GM18517 (cell line): ENCODE measurements around the gene NTN1.

ENCODE experiments used
- ATAC-seq: cut with Tn5 transposase; IDR thresholded peaks from one replicate; pipeline ENCODE4 v1.9.1; 2021; ENCODE audit warnings: mild to moderate bottlenecking, moderate library complexity; ENCODE audit not compliant: unreplicated experiment

The NTN1 gene

DNA sequence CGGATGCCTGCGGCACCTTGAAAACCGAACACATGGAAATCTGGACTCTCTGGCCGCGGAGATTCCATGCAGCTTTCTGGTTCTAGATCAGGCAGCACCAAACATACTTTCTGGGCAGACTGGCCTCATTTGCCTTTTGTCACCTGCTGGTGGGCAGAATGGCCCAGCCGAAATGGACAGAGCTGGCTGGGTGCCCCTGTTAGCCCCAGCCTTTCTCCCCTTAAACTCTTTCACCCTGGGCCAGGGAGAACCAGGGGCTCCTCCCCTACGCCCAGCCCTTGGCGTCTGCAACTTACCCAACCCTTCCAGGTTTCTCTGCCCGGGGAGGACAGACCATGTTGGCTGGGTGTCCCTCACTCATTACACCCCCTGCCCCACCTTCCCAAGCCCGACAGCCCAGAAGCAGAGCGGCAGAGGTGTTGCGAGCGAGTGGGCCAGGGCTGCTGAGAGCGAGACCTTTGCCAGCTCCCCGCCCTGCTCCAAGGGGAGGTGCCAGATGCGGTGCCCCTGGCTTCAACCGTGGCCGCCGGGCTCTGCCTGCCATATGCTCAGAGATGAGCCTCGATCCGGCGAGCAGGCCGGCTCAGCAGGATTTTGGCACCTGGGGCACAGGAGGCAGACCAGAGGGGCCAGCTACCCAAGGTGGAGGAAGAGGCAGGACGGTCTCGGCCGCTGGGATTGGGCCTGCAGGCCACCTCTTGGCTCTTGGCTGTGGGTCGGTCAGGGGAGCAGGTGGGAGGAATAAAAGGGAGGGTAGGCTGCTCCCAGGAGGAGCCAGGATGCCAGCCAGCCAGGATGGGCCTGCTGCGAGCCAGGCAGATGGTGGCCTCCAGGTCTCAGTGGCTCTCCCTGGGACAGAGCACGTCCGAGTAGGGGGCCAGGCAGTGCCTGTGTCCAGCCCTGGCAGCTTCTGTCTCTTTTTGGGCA is 191.3 kb downstream of the NTN1 start:
- no peak for ATAC-seq

DNA sequence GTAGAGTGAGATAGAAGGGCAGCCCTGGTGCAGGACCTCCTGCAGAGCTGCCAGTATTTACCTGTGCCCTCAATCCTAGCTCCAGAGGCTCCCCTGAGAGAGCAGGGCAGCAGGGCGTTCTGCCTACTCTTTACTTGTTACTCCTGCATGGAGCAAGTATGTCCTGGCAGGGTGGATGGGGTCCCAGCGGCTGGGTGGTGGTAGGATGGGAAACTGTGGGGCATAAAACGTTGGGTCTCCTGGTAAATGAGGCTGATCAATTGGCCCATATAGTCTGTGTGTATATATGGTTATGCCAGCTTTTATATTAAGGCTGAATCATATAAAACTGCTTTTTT is 192.0 kb downstream of the NTN1 start:
- no peak for ATAC-seq

DNA sequence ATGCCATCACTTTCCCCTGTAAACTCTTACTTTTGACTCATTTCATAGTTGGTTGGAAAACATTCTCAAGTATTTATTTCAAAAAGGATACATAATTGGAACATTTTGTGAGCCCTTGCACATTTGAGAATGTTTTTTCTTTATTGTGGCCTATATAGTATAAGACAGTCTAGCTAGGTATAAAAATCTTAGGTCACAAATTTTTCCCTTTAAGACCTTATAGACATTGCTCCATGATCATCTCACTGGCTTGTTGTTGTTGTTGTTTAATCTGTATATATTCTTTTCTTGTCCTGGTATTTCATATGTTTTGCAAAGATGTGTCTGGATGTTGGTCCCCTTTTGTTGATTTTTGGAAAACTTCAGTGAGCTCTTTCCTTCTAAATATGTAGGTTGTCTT is 194.2 kb downstream of the NTN1 start:
- no peak for ATAC-seq

DNA sequence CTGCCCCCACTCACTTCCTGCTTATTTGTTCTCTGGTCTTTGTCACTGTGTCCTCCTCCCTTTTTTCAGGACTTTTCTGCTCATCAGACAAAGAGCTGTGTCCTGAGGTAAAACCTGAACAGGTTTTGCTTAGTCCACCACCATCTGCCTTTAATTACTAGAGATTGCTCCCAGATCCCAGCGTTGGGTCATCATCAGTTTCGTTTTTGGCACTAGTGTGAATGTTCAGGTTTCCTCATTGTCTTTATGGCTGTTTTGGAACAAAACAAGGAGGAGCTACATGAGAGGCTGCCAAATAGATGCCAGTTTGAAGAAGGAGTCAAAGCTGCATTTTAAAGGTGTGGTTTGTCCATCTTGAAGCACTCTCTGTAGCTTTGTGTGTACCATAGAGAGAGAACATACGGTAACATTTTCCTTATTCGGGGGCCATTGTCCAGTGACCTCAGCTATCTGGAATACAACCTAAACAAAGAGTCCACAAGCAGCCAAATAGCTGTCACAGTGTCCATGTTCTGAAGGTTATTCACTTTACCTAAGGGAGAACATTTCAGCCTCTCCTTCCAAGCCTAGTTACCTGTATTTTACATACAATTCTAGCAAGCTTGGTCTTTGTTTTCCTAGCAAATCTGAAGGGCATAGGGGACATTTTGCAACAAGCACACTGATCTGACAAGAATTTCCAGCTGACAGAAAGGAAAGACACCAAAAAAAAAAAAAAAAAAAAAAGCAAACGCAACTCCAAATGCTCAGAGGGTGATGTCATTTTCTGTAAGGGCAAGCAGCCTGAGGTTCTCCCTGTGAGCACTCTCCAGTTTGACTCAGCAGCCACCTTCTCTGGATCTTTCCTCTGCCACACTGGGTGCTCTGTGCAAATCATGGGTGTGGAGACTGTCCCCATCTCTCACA is 196.1 kb downstream of the NTN1 start:
- ATAC-seq = no peak

DNA sequence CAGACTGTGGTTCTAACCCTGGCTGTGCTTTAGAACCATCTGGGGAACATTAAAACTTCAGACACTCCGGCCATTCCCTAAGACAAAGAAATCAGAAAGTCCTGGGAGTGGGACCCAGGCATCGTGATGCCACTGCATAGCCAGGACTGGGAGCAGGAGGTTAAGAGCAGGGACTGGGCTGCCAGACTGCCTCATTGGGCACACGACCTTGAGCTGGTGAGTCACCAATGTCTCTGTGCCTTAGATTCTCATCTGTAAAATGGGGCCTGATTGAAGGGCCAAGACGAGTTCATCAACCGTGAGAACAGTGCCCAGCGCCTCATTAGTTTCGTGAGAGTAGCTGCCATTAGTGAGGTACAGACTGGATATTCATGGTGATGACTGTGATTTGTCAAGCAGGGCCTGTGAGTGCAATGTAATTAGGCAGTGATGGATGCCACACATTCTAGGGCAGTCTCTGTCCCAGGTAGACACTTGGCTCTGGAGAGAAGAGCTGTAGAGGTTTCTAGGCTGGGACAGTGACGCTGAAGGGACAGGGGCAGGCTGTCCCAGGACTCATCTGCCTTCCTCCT is 196.8 kb downstream of the NTN1 start:
- no peak for ATAC-seq

DNA sequence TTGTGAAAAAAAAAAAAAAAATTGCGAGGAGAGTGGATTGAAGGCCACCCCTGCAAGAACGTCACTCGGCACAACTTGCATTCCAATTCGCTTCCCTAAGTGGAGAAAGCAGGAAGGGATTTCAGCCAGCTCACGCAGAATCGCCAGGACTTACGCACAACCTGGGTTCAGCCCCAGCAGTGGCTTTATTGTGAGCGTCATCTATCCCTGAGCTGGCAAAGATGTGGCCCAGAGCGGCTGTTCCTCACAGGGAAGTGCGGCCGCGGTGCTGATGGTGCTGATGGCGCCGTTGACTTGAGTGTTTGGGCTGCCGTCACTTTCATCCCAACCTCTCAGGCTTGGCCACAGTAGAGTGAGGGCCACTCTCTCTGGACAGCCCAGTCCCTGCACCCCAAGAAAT is 197.6 kb downstream of the NTN1 start:
- no peak for ATAC-seq

DNA sequence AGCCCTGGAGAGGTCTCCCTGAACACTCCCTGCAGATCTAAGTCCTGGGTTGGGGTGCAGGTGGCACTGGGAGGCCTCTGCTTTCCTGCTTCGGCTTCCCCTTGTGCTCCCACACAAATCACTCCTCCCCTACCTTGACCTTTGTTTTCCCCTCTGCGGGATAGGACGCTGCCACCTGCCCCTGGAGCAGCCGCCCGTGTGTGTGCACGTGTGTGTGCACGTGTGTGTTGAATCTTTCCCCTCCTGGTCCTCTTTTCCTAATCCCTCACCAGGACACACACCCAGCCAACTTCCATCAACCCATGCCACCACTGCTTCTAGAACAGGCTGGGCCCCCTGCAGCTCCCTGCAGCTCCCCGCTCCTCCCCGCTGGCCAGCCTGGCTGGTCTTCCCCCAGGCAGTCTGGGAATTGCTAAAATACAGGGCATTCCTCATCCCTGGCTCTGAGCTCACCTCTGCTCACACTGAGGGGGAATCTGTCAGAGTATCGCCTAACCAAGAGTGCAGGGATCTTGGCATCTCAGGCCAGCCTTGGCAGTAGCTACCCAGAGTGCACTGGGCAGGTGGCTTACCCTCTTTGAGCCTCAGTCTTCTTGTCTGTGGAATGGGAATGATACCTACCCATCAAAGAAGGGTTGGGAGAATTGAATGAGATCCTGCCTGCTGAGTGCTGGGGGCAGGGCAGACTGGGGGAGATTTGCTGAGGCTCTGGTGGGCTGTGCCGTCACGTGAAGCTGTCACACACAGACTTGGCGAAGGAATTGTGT is 198.5 kb downstream of the NTN1 start:
- no peak for ATAC-seq

DNA sequence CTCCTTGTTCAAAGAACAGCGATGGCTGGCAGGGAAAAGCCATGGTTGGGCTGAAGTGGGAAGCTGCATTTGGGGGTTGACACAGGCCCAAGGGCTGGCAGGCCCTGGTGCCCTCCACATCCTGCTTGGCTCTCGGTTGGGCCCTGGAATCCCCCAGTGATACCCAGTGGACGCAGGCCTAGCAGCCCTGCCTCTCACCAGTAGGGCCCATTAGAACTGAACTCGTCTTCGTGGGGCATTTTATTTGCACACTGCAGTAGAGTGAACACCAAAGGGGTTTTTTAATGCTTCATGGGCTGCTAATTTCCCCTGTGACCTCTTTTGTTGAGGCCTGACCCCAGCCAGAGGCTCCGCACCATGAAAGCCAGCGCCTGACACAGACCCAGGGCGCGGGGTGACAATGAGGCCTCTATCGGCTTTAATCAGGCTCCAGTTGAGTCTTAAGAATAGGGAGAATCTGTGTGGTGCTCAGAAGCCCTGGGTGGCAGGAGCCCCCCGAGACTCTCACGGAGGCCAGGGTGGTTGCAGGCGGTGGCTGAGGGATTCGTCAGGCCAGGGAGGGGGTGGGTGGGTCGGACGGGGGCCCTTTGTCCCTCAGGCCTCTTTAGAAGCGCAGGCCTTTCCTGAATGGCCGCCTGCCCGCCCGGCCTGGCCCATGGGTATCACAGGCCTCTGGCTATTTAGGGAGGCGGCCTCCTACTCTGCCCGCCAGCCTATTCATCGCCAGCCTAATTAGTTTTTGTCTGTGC is 199.3 kb downstream of the NTN1 start:
- no peak for ATAC-seq

DNA sequence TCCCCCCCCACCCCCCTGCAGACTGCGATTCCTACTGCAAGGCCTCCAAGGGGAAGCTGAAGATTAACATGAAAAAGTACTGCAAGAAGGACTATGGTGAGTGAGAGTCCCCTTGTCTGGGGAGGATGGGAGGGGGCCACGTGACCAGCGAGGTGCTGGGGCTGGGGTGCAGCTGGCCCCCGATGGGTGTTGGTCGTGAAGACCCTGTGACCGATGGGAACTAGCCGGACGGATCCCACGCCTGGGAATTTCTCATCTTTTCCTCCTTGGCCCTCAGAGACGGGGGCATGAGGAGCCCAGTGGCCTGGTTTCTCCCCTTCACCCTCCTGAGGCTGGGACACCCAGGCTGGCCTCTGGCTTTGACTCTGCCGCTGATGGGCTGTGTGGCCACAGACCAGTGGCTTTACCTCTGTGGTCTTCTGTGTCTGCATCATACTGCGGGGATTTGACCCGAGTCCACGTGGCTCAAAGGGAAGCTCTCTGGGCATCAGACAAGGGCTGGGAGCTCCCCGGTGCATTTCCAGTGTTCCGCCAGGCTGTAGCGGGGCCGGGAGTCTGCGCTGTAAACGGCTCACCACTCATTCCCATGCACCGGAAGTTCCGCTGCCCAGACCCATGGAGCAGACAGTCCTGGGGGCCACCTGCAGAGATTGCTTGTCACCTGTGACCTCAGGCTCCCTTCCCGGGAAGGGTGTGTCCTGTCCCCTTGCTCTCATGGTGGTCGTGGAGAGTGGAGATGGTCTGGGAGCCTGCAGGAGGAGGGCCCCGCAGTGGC is 200.0 kb downstream of the NTN1 start:
- ATAC-seq = no peak

DNA sequence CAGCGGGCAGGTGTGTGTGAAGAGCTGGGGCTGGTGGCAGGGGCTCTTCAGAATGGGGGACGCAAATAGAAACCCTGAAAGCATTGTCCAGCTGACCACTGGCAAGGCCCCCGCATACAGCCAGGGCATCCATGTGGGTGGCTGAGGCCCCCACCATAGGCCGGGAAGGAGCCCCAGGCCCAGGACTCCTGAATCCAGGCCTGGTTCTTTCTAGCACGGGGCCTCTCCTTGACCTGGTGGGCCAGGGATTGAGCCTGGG is 200.5 kb downstream of the NTN1 start:
- ATAC-seq = no peak

DNA sequence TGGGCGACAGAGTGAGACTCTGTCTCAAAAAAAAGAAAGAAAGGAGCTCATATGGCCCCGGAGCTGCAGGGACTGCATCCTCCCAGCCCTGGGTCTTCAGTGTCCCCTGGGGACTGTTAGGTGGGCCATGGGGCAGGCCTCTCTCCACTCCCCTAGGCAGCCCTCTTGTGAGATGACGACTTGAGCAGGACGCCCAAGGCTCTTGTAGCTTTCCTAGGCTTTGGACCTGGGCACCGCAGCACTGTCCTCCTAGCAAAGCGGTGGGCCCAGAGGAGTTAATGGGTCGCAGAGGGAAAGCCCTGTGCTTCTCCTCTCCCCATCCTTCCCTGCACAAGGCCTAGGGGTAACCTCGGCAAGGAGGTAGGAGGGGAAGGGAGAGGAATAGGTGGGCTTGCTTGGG is 202.2 kb downstream of the NTN1 start:
- no peak for ATAC-seq

DNA sequence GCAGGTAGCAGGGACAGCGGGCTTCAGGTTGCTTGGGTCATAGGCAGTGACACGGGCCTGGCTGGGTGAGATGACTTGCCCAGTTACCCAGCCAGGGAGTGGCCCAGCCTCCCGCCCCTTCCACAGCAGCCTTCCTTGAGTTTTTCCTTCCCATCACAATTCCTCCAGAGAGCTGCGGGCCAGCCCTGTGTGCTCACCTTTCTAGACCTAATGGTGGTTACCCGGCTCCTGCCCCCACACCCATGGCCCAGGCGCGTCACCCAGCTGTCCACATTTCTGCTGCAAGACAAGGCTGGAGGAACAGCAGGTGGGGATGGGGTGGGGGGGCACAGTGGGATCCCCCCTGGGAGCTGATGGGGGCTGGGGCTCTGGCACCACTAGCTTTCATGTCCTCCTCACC is 203.2 kb downstream of the NTN1 start:
- no peak for ATAC-seq

DNA sequence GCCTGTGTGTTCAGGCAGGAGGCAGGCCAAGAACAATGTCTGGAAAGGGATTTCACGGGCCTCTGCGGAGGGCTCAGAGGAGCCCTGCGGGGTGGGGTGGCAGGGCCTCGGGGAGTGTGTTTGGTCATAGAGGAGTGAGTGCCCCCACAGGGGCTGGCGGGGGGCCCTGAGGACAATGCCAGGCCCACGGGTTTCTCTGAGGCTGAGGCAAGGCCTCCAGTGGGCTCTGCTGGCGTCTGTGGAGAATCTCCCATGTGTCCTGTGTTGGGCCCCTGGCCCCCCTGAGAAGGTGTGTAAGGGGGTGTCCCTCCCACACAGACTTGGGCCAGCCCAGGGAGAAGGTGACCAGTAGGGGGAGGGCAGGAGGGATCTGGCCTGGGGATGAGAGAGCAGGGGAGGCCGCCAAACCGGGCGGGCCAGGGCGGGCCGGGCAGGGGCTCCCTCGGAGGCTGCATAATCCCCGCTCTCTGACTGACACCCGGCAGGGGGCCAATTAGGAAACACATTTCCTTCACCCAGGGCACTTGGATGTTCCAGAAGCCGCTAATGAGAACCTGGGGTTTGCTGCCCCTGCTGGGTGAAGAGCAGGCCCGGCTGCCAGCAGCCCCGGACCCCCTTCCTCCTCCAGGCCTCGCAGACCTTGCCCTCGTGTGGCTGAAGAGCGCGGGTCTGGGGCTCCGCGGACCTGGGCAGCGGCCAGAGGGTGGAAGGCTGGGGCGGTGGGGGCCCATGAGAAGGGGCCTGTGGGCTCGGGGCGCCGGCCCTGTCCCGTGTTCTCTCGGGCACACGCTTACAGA is 204.2 kb downstream of the NTN1 start:
- no peak for ATAC-seq

DNA sequence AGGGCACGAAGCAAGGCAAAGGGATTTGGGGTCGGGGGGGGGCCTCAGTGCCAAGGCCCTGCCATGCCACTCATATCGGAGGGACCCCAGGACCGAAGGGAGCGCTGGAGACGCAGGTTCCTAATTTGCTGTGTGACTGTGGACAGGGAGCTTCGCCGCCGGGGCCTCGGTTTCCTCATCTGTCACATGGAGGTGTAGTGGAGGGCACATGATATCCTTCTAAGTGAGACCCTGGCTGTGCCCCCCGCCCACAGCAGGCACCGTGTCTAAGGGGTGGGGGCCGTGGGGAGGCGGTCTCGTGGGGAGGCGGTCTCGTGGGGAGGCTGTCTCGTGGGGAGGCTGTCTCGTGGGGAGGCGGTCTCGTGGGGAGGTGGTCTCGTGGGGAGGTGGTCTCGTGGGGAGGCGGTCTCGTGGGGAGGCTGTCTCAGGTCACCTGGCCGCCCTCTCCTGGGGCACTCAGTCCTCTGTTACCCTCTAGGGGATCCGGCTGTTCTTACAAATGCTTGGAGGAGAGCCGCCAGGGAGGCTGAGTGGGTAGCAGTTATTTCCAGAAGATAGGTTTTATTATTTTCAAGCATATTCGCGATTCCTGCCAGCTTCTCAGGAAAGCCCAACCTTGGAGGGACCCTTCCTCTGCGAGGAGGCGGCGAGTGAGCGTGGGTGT is 205.0 kb downstream of the NTN1 start:
- no peak for ATAC-seq

DNA sequence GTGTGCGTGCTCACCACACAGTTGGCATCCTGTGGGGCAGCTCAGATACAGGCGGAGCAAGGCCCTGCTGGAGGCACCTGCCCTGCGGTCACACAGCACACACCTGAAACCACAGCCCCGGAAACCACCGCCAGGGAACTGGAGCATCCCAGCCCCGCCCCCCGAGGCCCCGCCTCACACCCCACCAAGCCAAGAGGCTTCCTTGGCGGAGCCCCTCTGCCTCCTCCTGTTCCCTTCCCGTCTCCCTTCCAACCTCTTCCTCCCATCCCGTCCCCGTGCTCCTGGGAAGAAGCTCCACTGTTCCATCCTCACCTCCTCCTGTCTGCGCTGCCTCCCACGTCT is 205.5 kb downstream of the NTN1 start:
- ATAC-seq = no peak

DNA sequence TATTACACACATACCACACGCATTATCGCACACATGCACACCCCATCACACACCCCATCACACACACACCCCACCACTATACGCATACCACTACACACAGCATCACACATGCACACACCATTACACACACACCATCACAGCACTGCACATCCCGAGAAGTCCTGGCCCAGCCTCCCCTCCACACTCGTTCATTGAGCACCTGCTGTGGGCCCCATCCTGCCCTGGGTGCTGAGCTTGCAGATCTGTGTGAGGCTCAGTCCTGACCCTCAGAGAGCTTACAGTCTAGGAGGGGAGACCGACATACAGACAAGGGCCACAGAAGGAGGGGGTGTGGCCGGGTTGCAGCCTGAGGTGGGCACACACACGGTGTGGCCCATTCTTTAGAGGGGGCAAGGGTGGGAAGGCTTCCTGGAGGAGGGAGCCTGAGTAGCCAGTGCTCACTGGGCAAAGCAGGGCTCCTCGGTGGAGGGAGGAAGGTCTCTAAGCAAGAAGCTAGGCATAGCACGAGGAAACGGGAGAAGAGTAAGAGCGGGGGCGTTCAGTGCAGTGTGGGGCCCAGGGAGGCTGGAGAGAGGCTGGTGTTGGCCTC is 206.6 kb downstream of the NTN1 start:
- no peak for ATAC-seq

DNA sequence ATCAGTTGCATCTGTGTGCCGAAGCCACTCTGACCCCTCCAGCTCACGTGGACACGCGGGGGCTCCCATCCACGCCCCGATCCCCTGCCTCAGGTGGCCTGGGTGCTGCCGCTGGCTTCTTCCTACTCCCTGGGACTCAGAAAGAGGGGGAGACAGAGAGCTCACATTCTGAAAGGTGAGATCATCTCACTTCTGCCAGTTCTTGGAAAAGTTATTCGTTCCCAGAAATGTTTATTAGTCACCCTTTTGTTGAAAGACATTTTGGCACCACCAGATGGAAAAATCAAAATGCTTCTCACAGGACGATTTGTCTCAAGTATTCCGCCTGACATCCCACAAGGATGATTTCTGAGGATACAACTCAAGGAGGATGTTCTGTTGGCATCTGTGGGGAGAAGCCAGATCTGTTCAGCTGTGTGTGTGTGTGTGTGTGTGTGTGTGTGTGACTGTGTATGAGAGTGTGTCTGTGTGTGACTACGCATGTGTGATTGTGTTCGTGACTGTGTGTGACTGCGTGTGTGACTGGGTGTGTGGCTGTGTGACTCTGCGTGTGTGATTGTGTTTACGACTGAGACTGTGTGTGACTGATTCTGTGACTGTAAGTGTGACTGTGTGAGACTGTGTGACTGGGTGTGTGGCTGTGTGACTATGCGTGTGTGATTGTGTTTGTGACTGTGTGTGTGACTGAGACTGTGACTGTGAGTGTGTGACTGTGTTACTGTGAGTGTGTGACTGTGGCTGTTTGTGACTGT is 207.3 kb downstream of the NTN1 start:
- ATAC-seq = no peak
